ENCODE measurements around the gene MYO9B.

The MYO9B gene

GRCh38 chr19:17215127-17215971, 139.8 kb downstream of the MYO9B start, which contains the start of gene USE1:
TSS of gene USE1 (plus strand) at chr19:17215357. CDS start at chr19:17215406, 49 bp downstream.
- peak; percentile 82 to 86 for DNase-seq

- no peak for DNase-seq
Observed at GRCh38 chr19:17216058-17216670, 140.6 kb downstream of the MYO9B start.

- DNase-seq: no peak
Observed at GRCh38 chr19:17219286-17219685, 143.7 kb downstream of the MYO9B start.

GRCh38 chr19:17220207-17220758, 144.7 kb downstream of the MYO9B start:
- DNase-seq: peak; percentile 29 to 42

- DNase-seq: no peak
Observed at GRCh38 chr19:17225053-17225452, 149.5 kb downstream of the MYO9B start.

- DNase-seq: peak; percentile 96 to 97
Observed at GRCh38 chr19:17226002-17226933, 150.7 kb downstream of the MYO9B start, which contains the start of gene OCEL1. TSS of gene OCEL1 (plus strand) at chr19:17226226. CDS start at chr19:17226248, 22 bp downstream.

- no peak for DNase-seq
Observed at GRCh38 chr19:17227798-17228367, 152.3 kb downstream of the MYO9B start.

- no peak for DNase-seq
Observed at GRCh38 chr19:17229890-17230289, 154.3 kb downstream of the MYO9B start.

GRCh38 chr19:17232258-17232657, 156.7 kb downstream of the MYO9B start:
- no peak for DNase-seq

- peak; percentile 60 to 66 for DNase-seq
Observed at GRCh38 chr19:17234911-17235299, 159.3 kb downstream of the MYO9B start.

- DNase-seq: peak; percentile 74 to 77
Observed at GRCh38 chr19:17235300-17235970, 159.9 kb downstream of the MYO9B start.

GRCh38 chr19:17235971-17236777, 160.6 kb downstream of the MYO9B start:
- DNase-seq: peak; percentile 22 to 49

- DNase-seq: no peak
Observed at GRCh38 chr19:17236811-17237543, 161.4 kb downstream of the MYO9B start.

- no peak for DNase-seq
Observed at GRCh38 chr19:17237747-17238706, 162.4 kb downstream of the MYO9B start.

GRCh38 chr19:17240062-17240752, 164.6 kb downstream of the MYO9B start:
- no peak for DNase-seq

- DNase-seq: no peak
Observed at GRCh38 chr19:17240826-17241399, 165.3 kb downstream of the MYO9B start.

GRCh38 chr19:17242431-17243208, 167.0 kb downstream of the MYO9B start:
- DNase-seq: no peak
